Left lobe of liver (tissue), 2 donors: Measurements from ENCODE around the gene S100A9. TPM values are rescaled to one million over a fixed set of nuclear protein-coding genes. Genes with fewer than 3 reads are reported as not detected.
A peak's percentile ranks its signal among the peaks of the same experiment; 100 is the strongest.

Experiments
- ATAC-seq: fragments of 200-7000 bp; cut with Tn5 transposase; one replicate; pipeline ENCODE4 v1.9.1; 2020; ENCODE audit warnings: mild to moderate bottlenecking, moderate library complexity
- DNase-seq: peaks from one replicate; pipeline ENCODE4 v3.0.0-alpha.2; 2020; ENCODE audit warnings: low spot score
- total RNA-seq: library from RNA; stranded (reverse); gene quantifications from one replicate; pipeline ENCODE4 v1.2.1, GENCODE V29; 2021
- donor health status: DM: no; HTN: no; CAD: no; lungs with moderate emphysema.
- donor health status: DM: no; HTN: yes; CAD: no.

Gene S100A9
- total RNA-seq, 1 donor from 2014 or later: 36.3 TPM

GRCh38 chr1:153360592-153361479 lies 3.2 kb downstream of the S100A9 start:
- DNase-seq (peak; percentile 45), ATAC-seq (no peak)

- DNase-seq: peak; percentile 36
- no peak for ATAC-seq
Measured at GRCh38 chr1:153361480-153362109, 3.9 kb downstream of the S100A9 start.

- ATAC-seq: no peak
- peak; percentile 44 for DNase-seq
Measured at GRCh38 chr1:153362187-153362775, 4.6 kb downstream of the S100A9 start.

GRCh38 chr1:153363641-153364040 lies 6.0 kb downstream of the S100A9 start:
- DNase-seq: peak; percentile 40
- ATAC-seq: no peak

GRCh38 chr1:153364156-153364555 lies 6.5 kb downstream of the S100A9 start:
- DNase-seq: peak; percentile 41
- no peak for ATAC-seq

- DNase-seq (peak; percentile 44), ATAC-seq (no peak)
Measured at GRCh38 chr1:153364766-153365666, 7.4 kb downstream of the S100A9 start.

GRCh38 chr1:153365696-153366095 lies 8.0 kb downstream of the S100A9 start:
- ATAC-seq (no peak), DNase-seq (peak; percentile 37)

GRCh38 chr1:153366261-153366660 lies 8.6 kb downstream of the S100A9 start:
- DNase-seq (peak; percentile 39), ATAC-seq (no peak)

GRCh38 chr1:153367090-153367489 lies 9.4 kb downstream of the S100A9 start:
- DNase-seq: no peak
- ATAC-seq: no peak

GRCh38 chr1:153368495-153368894 lies 10.8 kb downstream of the S100A9 start:
- DNase-seq (no peak), ATAC-seq (no peak)

- no peak for DNase-seq
- no peak for ATAC-seq
Measured at GRCh38 chr1:153370146-153370545, 12.5 kb downstream of the S100A9 start.

- DNase-seq (no peak), ATAC-seq (no peak)
Measured at GRCh38 chr1:153371231-153371630, 13.6 kb downstream of the S100A9 start.

GRCh38 chr1:153372571-153372970 lies 14.9 kb downstream of the S100A9 start:
- DNase-seq: no peak
- ATAC-seq: no peak

GRCh38 chr1:153374071-153374470 lies 16.4 kb downstream of the S100A9 start:
- DNase-seq (peak; percentile 45), ATAC-seq (no peak)

GRCh38 chr1:153375511-153375910 lies 17.9 kb downstream of the S100A9 start, which contains the start of gene S100A12:
Gene S100A12 (minus strand): TSS chr1:153375621. CDS start chr1:153374592, 1,029 bp downstream.
- ATAC-seq (no peak), DNase-seq (peak; percentile 39)

- ATAC-seq (no peak), DNase-seq (no peak)
Measured at GRCh38 chr1:153379591-153379990, 21.9 kb downstream of the S100A9 start.

GRCh38 chr1:153380711-153381110 lies 23.1 kb downstream of the S100A9 start:
- ATAC-seq: no peak
- peak; percentile 30 for DNase-seq

GRCh38 chr1:153384958-153385580 lies 27.4 kb downstream of the S100A9 start:
- peak; percentile 35 for DNase-seq
- ATAC-seq: no peak

- ATAC-seq (peak; percentile 34), DNase-seq (peak; percentile 49)
Measured at GRCh38 chr1:153386500-153386901, 28.8 kb downstream of the S100A9 start.

GRCh38 chr1:153387001-153387400 lies 29.3 kb downstream of the S100A9 start:
- DNase-seq (no peak), ATAC-seq (no peak)
